Skin of body (tissue), 2 donors: ENCODE results near the gene RTP1. TPM values are rescaled to one million over a fixed set of nuclear protein-coding genes. Genes with fewer than 3 reads are reported as not detected.
"Not testable (repeated sequence)": the region's sequence is repeated elsewhere in the genome, so short reads cannot be mapped to it uniquely, and the experiment has no call there.

Source experiments
- DNase-seq: peaks from one replicate; lab custom pipeline; 2025; lab: John Stamatoyannopoulos, UW
- total RNA-seq: library from RNA; depleted of rRNA; stranded (reverse); fragments of >200 nt; gene quantifications from one replicate; pipeline ENCODE4 v1.2.3, GENCODE V29; 2014

Gene RTP1
- total RNA-seq, 1 donor from 2014 or later, result not detected

GRCh38 chr3:187238835-187239234 is 41.5 kb downstream of the RTP1 start:
- DNase-seq, result not testable (repeated sequence)

DNA sequence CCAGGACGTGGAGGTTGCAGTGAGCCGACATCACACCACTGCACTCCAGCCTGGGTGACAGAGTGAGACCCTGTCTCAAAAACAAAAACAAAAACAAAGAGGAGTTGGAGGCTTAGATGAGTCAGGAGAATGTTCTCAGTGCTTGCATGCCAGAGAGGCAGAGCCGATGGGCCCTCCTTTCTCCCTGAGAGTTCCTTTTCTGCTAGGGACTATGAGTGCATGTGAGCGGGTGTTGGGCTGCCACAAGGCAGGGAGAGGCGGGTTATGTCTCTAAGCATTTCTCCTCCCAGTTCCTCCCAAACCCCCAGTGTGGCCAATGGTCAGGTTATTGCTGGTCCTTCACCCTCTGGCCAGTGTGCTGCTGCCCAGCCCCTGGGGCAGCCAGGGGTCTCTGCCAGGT is 45.1 kb downstream of the RTP1 start:
- DNase-seq, result no peak

DNA sequence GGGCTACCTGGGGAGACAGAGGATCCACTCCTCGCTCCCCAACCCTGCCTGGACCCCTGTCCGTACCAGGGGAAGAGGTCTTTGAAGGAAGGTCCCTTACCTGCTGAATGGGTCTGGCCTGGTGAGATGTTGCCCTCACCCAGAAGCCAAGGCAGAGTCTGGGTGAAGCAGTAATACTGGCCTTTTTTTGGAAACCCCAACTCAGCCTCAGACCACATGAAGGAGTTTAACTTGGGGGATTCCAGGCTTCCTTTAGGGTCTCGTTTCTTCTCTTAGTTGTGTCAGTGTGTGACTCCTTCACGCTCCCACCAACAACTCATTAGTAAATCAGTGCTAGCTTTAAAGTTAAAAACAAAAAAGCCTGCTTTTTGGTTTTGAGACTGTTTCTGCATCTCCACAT is 45.6 kb downstream of the RTP1 start:
- no peak for DNase-seq

- DNase-seq, result no peak
Measured at GRCh38 chr3:187243933-187244524, 46.7 kb downstream of the RTP1 start.

GRCh38 chr3:187247398-187247797 is 50.1 kb downstream of the RTP1 start:
- no peak for DNase-seq

Other genes with a start within 250 kb of the RTP1 start
- gene RPL39L, start 58.0 kb upstream of the RTP1 start, total RNA-seq, result 15.0 TPM
- gene MASP1, start 94.3 kb downstream of the RTP1 start, total RNA-seq, result 26.5 TPM
- 0.79 TPM for gene RTP4, start 170.9 kb downstream of the RTP1 start, total RNA-seq